Measurements from ENCODE around the gene C12orf76. TPM values are rescaled to one million over a fixed set of nuclear protein-coding genes. Genes with fewer than 3 reads are reported as not detected.
"Not testable (repeated sequence)": the region's sequence is repeated elsewhere in the genome, so short reads cannot be mapped to it uniquely, and the experiment has no call there.

The C12orf76 gene
- total RNA-seq, 1 donor from 2014 or later, result 22.2 TPM

GRCh38 chr12:110067531-110067930 lies 19.2 kb upstream of the C12orf76 start:
- H3K27ac Mint-ChIP-seq, result no peak overlapping the region
- no peaks in the 10 kb centered on the region for H3K36me3 Mint-ChIP-seq
- no peaks in the 10 kb centered on the region for H3K9me3 Mint-ChIP-seq
- TF ChIP-seq CTCF (IDR thresholded peaks at IDR 0.05; ENCODE audit: unreplicated experiment), result no peak
- H3K4me3 Mint-ChIP-seq, result no peak overlapping the region
- H3K4me1 Mint-ChIP-seq, result no peaks in the 10 kb centered on the region
- peaks cover 5% of the 10 kb centered on the region for H3K27me3 Mint-ChIP-seq (ENCODE audit: low read depth)
- no peak for DNase-seq (ENCODE audit: low spot score in 2 of 2, unreplicated experiment in 2 of 2)

GRCh38 chr12:110065540-110065939 lies 17.2 kb upstream of the C12orf76 start:
- no peak for TF ChIP-seq CTCF (IDR thresholded peaks at IDR 0.05; ENCODE audit: unreplicated experiment)
- Mint-ChIP-seq H3K4me1 (no peaks in the 10 kb centered on the region), H3K9me3 (no peaks in the 10 kb centered on the region), H3K27ac (no peak overlapping the region), H3K36me3 (no peaks in the 10 kb centered on the region), H3K4me3 (no peak overlapping the region), H3K27me3 (ENCODE audit: low read depth) (peaks cover 4% of the 10 kb centered on the region)
- no peak for DNase-seq (ENCODE audit: low spot score in 2 of 2, unreplicated experiment in 2 of 2)

GRCh38 chr12:110062241-110062640 lies 13.9 kb upstream of the C12orf76 start:
- Mint-ChIP-seq H3K27ac (no peak overlapping the region), H3K36me3 (no peaks in the 10 kb centered on the region)

GRCh38 chr12:110059651-110060000 lies 11.3 kb upstream of the C12orf76 start:
- H3K4me1 Mint-ChIP-seq, result peaks cover 5% of the 10 kb centered on the region
- peaks cover 6% of the 10 kb centered on the region for H3K27me3 Mint-ChIP-seq (ENCODE audit: low read depth)
- TF ChIP-seq CTCF (IDR thresholded peaks at IDR 0.05; ENCODE audit: unreplicated experiment), result no peak
- no peaks in the 10 kb centered on the region for H3K9me3 Mint-ChIP-seq
- no peak overlapping the region for H3K4me3 Mint-ChIP-seq
- DNase-seq (ENCODE audit: low spot score in 2 of 2, unreplicated experiment in 2 of 2), result no peak
- no peaks in the 10 kb centered on the region for H3K36me3 Mint-ChIP-seq
- H3K27ac Mint-ChIP-seq, result no peak overlapping the region

More at GRCh38 chr12:110062241-110062640, 13.9 kb upstream of the C12orf76 start:
- no peak overlapping the region for H3K4me3 Mint-ChIP-seq
- no peaks in the 10 kb centered on the region for H3K9me3 Mint-ChIP-seq
- DNase-seq (ENCODE audit: low spot score in 2 of 2, unreplicated experiment in 2 of 2), result no peak
- H3K4me1 Mint-ChIP-seq, result no peaks in the 10 kb centered on the region
- TF ChIP-seq CTCF (IDR thresholded peaks at IDR 0.05; ENCODE audit: unreplicated experiment), result no peak
- H3K27me3 Mint-ChIP-seq (ENCODE audit: low read depth), result peaks cover 6% of the 10 kb centered on the region

GRCh38 chr12:110058875-110059615 lies 10.7 kb upstream of the C12orf76 start:
- no peak for TF ChIP-seq CTCF (IDR thresholded peaks at IDR 0.05; ENCODE audit: unreplicated experiment)
- Mint-ChIP-seq H3K4me1 (peaks cover 5% of the 10 kb centered on the region), H3K27ac (no peak overlapping the region), H3K4me3 (no peak overlapping the region), H3K9me3 (no peaks in the 10 kb centered on the region), H3K36me3 (no peaks in the 10 kb centered on the region), H3K27me3 (ENCODE audit: low read depth) (peaks cover 6% of the 10 kb centered on the region)
- no peak for DNase-seq (ENCODE audit: low spot score in 2 of 2, unreplicated experiment in 2 of 2)

GRCh38 chr12:110056643-110057042 lies 8.3 kb upstream of the C12orf76 start:
- H3K9me3 Mint-ChIP-seq; H3K27ac Mint-ChIP-seq; DNase-seq (ENCODE audit: low spot score in 2 of 2, unreplicated experiment in 2 of 2); H3K36me3 Mint-ChIP-seq; H3K4me1 Mint-ChIP-seq; H3K27me3 Mint-ChIP-seq (ENCODE audit: low read depth); H3K4me3 Mint-ChIP-seq: not testable (repeated sequence)

- not testable (repeated sequence) for H3K36me3 Mint-ChIP-seq; H3K9me3 Mint-ChIP-seq; DNase-seq (ENCODE audit: low spot score in 2 of 2, unreplicated experiment in 2 of 2); H3K27me3 Mint-ChIP-seq (ENCODE audit: low read depth); H3K4me3 Mint-ChIP-seq; H3K4me1 Mint-ChIP-seq
- peak overlapping the region; percentile 24 for H3K27ac Mint-ChIP-seq
These were observed 7.3 kb upstream of the C12orf76 start for GRCh38 chr12:110055375-110056352.

Measured in mesothelial cell of epicardium (in vitro differentiated cells).